RWPE2 (cell line): ENCODE measurements around the gene CCDC71L.

ENCODE experiments used
- ATAC-seq: fragments of 200-7000 bp; cut with Tn5 transposase; 3 replicates; pipeline ENCODE4 v1.9.1; 2021; ENCODE audit warnings: low read depth
- DNase-seq: peaks from one replicate; pipeline ENCODE4 v3.0.0-alpha.2; 2020; ENCODE audit warnings: low spot score
- H3K27ac ChIP-seq: fragments of 450-650 bp; 2 replicates; pipeline ENCODE4 v1.5.1; 2017; ENCODE audit warnings: mild to moderate bottlenecking; ENCODE audit not compliant: poor library complexity, severe bottlenecking
- H3K27me3 ChIP-seq: fragments of 250-450 bp; sonication (Bioruptor Pico); 2 replicates; pipeline ENCODE4 v1.5.1; 2021; ENCODE audit warnings: mild to moderate bottlenecking, moderate library complexity; ENCODE audit not compliant: insufficient read depth, poor library complexity, severe bottlenecking
- H3K36me3 ChIP-seq: fragments of 250-450 bp; sonication (Bioruptor Pico); 2 replicates; pipeline ENCODE4 v1.5.1; 2020; ENCODE audit warnings: low read depth, mild to moderate bottlenecking, moderate library complexity
- H3K4me1 ChIP-seq: fragments of 250-450 bp; sonication (Bioruptor Pico); 2 replicates; pipeline ENCODE4 v1.5.1; 2021; ENCODE audit warnings: mild to moderate bottlenecking, moderate library complexity; ENCODE audit not compliant: insufficient read depth, poor library complexity, severe bottlenecking
- H3K4me3 ChIP-seq: fragments of 250-450 bp; sonication (Bioruptor Pico); 2 replicates; pipeline ENCODE4 v1.5.1; 2021; ENCODE audit warnings: mild to moderate bottlenecking, moderate library complexity; ENCODE audit not compliant: severe bottlenecking
- H3K9me3 ChIP-seq: fragments of 250-450 bp; sonication (Bioruptor Pico); 2 replicates; pipeline ENCODE4 v1.5.1; 2021; ENCODE audit warnings: mild to moderate bottlenecking, moderate library complexity; ENCODE audit not compliant: severe bottlenecking
- TF ChIP-seq, protein P1 (sequence below): fragments of 450-650 bp; IDR thresholded peaks from one replicate; pipeline ENCODE4 v1.5.1; 2017; ENCODE audit warnings: mild to moderate bottlenecking, moderate library complexity; ENCODE audit not compliant: poor library complexity, severe bottlenecking

Gene CCDC71L

DNA sequence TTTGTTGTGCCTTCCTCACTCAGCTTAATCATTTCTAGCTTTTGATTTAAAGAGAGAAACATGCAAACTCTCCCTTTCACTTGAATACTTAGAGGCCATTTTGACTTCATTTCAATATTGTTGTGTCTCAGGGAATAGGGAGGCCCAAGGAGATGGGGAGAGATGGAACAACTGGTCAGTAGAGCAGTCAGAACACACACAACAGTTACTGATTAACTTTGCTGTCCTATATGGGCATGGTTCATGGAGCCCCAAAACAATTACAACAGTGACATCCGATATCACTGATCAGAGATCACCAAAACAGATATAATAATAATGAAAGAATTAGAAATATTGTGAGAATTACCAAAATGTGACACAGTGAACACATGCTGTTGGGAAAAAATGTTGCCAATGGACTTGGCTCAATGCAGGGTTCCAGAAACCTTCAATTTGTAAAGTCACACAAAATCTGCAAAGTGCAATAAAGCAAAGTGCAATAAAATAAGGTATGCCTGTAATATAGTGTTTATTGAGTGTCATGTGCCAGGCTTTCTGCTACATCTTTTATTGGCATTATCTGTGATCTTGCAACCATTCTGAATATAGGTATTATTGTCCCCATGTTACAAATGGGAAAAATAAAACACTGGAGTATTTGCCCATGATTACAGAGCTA is 38.2 kb downstream of the CCDC71L start:
- H3K27me3 ChIP-seq: no peaks in the 10 kb centered on the region
- ATAC-seq: no peak

GRCh38 chr7:106621393-106622132 is 39.4 kb downstream of the CCDC71L start:
- ATAC-seq (no peak), DNase-seq (no peak)
- H3K4me1 ChIP-seq: peaks cover 10% of the 10 kb centered on the region
- H3K36me3 ChIP-seq: no peaks in the 10 kb centered on the region
- TF ChIP-seq, protein P1, sequence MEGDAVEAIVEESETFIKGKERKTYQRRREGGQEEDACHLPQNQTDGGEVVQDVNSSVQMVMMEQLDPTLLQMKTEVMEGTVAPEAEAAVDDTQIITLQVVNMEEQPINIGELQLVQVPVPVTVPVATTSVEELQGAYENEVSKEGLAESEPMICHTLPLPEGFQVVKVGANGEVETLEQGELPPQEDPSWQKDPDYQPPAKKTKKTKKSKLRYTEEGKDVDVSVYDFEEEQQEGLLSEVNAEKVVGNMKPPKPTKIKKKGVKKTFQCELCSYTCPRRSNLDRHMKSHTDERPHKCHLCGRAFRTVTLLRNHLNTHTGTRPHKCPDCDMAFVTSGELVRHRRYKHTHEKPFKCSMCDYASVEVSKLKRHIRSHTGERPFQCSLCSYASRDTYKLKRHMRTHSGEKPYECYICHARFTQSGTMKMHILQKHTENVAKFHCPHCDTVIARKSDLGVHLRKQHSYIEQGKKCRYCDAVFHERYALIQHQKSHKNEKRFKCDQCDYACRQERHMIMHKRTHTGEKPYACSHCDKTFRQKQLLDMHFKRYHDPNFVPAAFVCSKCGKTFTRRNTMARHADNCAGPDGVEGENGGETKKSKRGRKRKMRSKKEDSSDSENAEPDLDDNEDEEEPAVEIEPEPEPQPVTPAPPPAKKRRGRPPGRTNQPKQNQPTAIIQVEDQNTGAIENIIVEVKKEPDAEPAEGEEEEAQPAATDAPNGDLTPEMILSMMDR: no peak
- no peak overlapping the region for H3K27ac ChIP-seq
- H3K27me3 ChIP-seq: no peaks in the 10 kb centered on the region
- no peaks in the 10 kb centered on the region for H3K9me3 ChIP-seq
- no peak overlapping the region for H3K4me3 ChIP-seq

More for the DNA sequence above, 38.2 kb downstream of the CCDC71L start:
- Histone ChIP-seq H3K9me3 (no peaks in the 10 kb centered on the region), H3K27ac (no peak overlapping the region), H3K4me3 (no peak overlapping the region), H3K4me1 (peaks cover 16% of the 10 kb centered on the region), H3K36me3 (no peaks in the 10 kb centered on the region)
- TF ChIP-seq, protein P1: no peak
- DNase-seq: no peak

DNA sequence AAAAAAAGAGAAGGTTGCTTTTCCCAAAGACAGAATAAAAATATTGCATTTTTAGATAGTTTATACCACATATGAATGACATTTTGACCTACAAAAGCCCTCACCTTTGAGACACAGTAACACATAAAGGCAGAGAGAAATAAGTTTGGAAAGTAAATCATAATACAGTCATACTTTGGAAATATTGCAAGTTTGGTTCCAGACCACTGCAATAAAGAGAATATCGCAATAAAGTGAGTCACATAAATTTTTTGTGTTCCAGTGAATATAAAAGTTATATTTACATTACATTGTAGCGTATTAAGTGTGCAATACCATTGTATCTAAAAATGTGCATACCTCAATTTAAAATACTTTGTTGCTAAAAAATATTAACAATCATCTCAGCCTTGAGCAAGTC is 40.3 kb downstream of the CCDC71L start:
- Histone ChIP-seq H3K27me3 (no peaks in the 10 kb centered on the region), H3K36me3 (no peaks in the 10 kb centered on the region), H3K9me3 (no peaks in the 10 kb centered on the region), H3K4me1 (peaks cover 7% of the 10 kb centered on the region), H3K27ac (no peak overlapping the region), H3K4me3 (no peak overlapping the region)
- TF ChIP-seq, protein P1: no peak
- no peak for DNase-seq
- ATAC-seq: no peak

DNA sequence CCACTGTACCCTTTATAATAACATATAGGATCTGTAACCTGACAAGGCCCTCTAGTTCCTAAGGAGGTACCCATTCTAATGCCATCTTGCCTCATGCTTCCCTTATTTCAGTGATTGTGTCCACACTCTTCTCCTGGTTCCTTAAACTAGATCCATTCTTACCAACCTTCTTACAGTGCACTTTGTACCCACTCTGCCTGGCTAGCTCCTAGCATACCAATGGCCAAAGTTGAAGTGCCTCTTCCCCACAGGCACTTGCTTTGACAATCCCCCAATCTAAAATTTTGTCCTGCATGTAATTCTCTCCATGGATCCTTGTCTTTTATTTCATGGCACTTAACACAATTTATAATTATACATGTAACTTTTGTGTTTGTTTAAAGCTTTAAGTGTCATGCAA is 40.9 kb downstream of the CCDC71L start:
- TF ChIP-seq, protein P1: no peak
- no peak overlapping the region for H3K27ac ChIP-seq
- no peak for ATAC-seq

DNA sequence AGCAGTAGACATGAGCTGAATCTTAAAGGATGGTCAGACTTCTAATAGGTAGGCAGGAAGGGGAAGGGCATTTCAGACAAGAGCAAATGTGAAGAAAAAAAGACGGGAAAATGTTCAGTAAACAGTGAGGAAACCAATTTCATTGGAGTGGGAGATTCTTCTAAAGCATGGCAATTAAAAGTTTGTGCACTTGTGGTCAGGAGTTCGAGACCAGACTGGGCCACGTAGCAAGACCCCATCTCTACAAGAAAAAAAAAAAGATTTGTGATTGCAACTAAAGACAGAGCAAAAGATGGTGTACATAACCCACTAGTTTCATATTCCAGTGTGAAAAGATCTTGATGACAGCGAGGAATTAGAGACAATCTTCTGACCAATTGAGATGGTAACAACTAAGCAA is 41.7 kb downstream of the CCDC71L start:
- Histone ChIP-seq H3K27me3 (no peaks in the 10 kb centered on the region), H3K9me3 (no peaks in the 10 kb centered on the region), H3K4me1 (peaks cover 10% of the 10 kb centered on the region), H3K4me3 (no peak overlapping the region), H3K36me3 (no peaks in the 10 kb centered on the region), H3K27ac (no peak overlapping the region)
- TF ChIP-seq, protein P1: no peak
- no peak for ATAC-seq
- DNase-seq: no peak

More for the DNA sequence above, 40.9 kb downstream of the CCDC71L start:
- Histone ChIP-seq H3K36me3 (no peaks in the 10 kb centered on the region), H3K9me3 (no peaks in the 10 kb centered on the region), H3K27me3 (no peaks in the 10 kb centered on the region), H3K4me1 (peaks cover 7% of the 10 kb centered on the region), H3K4me3 (no peak overlapping the region)
- DNase-seq: no peak
